HG03571 (cell line): ENCODE results near the gene LRRFIP1.
"Not testable (repeated sequence)": the region's sequence is repeated elsewhere in the genome, so short reads cannot be mapped to it uniquely, and the experiment has no call there.

Source experiments
- ATAC-seq: cut with Tn5 transposase; IDR thresholded peaks from one replicate; pipeline ENCODE4 v1.9.1; 2021; ENCODE audit not compliant: unreplicated experiment

The LRRFIP1 gene

DNA sequence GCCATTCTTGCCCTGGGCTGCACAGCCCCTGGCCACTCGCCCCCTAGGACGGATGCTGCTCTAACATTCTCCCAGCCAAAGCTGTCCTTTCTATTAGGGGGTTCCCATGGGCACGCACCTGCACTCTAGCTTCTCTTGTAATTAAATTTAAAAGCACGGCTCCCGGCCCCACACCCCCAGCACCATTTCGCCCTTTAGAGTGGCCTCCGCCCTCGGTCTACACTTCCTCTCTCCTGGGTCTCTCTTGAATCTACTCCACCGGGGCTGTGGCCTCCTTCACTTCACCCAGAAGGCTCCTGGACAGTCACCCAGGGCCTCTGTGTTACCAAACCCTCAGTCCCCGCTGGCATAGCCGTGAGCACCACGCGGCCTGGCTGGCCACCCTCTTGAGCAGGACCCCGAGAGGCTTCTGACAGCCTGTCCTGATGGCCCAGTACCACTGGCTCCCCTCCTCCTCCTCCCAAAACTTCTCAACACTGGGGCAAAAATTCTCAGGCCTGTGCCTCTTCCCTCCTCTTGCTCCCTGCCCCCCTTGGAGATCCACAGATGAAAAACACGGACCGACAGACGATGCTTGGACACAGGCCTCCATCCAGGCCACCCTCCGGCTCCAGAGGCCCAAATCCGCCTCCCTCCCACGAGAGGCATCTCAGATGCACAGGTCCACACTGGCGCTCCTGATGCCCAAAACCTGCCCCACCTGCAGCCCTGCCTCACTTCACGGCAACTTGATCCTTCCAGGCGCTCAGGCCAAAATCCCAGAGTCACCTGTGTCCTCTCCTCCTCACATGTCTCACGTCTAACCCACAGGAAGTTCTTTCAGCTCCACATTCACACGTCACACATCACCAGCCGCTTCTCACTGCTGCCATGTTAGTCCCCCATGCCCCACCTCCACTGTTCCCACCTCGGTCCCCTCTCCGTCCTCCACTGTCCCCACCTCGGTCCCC is 29.9 kb upstream of the LRRFIP1 start:
- no peak for ATAC-seq

DNA sequence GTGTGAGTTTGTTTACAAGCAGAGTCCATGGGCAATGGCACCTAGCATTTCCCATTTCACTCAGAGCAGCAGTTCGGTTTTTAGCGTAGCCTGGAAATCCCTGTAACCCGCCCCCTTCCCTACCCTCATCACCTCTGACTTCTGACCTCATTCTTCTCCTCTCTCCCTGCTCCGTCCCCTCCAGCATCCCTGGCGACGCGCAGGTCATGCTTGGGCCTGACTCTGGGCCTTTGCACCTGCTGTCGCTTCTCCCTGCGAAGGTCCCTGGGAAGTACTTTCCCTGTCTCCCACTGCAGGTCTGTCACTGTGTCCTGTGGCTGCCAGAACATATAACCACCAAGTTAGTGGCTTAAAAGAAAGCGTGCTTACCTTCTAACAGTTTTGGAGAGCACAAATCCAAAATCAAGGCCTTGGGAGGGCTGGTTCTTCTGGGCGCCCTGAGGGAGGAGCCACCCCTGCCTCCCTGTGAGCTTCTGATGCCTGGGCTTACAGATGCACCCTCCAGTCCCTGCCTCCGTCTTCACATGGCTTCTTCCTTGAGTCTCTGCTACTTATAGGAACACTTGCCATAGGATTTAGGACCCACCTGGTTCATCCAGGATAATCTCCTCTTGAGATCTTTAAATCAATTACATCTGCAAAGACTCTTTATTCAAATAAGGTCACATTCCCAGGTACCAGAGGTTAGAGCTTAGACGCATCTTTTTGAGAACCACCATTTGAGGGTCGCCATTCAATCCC is 28.7 kb upstream of the LRRFIP1 start:
- ATAC-seq, result no peak

DNA sequence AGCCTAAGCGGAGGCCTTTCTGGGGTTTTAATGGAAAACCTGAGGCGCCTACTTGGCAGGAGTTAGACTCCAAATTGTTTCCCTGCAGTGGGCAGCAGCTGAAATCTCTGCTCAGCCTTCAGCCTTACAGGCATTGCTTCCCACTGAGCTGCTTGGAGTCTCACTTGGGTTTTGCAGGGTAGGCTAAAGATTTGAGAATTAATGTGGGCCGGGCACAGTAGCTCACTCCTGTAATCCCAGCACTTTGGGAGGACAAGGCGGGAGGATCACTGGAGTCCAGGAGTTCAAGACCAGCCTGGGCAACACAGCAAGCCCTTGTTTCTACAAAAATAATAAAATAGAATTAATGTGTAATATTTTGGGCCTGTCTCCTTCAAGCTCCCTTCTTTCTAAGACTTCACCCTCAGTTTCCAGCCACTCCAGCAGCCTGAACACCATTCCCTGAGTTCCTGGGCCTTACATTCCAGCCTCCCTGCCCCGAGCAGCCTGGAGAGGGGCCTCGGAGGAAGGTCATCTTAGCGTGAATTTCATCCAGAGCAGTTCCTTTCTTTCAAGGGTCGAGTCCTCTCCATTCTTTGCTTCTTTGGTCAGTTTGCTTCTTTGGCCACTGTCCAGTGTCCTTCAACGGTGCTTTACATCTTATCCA is 27.8 kb upstream of the LRRFIP1 start:
- no peak for ATAC-seq

DNA sequence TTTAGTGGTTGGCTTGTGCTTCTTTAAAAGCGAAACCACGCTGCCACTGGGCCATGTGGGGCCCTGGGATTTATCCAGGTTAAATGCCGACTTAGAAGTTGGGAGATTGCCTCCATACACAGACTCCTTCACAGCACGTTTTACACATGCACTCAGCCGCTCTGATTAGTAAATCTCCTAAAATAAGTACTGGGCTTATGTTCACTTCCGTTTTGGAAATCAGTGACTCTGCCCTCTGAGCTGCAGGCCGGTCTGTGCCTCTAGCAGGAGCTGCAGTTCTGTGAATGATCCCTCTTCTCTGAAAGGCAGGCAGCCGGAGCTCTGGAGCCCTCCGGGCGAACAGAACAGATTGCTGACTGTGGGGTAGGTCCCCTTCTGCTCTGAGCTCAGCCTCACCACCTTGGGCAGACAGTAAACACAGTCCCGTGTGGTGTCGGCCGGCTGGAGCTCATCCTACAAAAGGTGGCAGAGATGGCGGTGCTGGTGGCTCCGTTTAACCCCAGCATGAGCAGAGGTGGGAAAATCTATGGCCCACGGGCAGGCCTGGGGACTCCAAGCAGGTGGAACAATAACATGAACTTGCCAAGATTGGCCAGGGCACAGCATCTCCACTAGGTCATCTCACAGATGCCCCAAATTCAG is 27.1 kb upstream of the LRRFIP1 start:
- no peak for ATAC-seq

DNA sequence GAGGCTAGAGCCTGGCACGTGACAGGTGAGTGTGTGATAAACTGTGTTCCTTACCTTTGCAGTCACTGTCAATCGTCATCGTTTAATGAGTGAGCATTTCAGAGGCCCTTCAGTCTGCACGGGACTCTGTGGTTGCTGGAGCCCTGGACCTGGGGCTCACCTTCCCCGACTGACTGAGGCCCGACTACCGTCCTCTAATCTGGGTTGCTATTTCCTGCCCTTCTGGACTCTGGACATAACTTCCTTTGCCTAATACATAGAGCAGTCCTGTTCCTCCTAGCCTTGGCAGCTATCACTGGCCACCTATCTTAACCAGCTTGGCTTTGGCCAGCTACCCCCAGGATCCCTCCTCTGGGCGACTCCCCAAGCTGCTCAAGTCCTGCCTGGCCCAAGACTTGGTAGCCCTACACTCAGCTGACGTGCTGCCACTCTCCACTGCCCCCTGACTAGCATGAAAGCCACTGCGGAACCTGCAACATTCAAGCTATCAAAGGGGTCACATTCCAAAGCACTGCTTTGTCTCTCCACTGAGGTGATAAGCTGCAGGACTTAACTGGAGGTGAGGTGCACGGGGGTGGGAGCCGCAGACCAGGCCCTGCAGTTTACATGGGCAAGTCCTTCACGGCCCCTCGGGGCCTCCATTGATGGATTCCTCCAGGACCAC is 25.8 kb upstream of the LRRFIP1 start:
- no peak for ATAC-seq

DNA sequence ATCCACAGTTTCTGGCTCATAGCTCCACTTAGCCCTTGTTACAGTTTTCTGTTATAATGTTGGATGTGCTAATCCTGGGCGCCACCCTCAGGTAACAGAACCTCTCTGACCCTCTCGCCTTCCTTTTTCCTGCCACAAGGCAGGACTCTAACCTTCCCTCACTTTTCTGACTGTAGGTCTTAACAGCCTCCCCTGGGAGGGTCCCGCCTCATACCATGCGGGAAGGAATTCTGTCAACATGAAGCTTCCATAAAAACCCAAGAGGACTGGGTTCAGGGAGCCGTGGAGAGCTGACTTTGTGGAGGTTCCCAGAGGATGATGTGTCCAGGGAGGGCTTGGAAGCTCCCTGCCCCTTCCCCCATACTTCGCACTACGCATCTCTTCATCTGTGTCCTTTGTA is 25.0 kb upstream of the LRRFIP1 start:
- ATAC-seq, result no peak

DNA sequence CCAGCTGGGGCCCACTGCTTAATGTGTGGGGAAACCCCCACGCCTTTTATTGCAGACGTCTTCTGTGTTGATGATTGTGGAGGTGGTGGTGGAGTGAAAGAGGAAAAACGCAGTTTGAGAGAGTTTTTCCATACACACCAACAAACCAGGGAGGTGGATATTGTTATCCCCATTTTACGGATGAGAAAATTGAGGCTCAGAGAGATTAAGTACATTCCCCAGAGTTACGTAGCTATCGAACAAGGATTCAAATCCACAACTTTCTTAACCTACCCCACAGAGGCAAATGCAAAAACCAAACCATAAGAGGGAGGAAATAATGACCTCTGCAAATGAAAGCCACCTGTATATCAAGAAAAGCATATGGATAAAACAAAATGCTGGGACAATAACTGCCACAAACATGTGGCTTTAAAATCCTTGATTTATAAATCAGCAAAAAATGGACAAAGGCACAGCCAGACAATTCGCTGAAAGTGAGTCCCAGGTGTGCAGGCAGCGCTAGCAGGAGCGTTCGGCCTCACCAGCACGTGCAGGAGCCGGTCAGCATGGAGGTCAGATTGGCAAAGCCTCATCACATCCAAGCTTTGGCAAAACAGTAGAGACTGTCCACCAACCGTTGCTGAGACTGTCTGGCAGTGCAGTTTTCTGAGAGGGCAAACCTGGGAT is 24.2 kb upstream of the LRRFIP1 start:
- no peak for ATAC-seq

DNA sequence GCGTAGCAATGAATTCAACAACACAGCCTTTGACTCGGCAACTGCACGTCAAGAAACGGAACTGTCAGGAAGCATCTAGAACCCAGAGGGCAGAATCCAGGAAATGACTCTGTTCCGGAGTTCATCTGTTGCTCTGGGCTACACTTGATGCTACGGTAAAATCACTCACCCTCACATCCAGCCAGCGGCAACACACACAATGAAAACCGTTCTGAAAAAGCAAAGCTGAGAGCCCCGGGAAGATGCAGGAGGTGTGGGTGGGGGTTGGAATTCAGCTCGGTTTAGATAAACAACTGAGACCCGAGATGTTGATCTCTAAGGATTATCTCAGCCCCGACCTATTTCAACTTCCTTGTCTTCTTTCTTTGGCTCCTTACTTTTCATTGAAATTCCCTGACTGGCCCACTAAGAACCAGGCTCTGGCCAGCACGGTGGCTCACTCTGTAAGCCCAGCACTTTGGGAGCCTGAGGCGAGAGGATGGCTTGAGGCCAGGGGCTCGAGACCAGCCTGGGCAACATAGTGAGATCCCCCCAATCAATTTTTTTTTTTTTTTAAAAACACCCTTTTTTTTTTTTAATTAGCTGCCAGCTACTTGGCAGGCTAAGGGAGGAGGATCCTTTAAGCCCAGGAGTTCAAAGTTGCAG is 23.5 kb upstream of the LRRFIP1 start:
- no peak for ATAC-seq

DNA sequence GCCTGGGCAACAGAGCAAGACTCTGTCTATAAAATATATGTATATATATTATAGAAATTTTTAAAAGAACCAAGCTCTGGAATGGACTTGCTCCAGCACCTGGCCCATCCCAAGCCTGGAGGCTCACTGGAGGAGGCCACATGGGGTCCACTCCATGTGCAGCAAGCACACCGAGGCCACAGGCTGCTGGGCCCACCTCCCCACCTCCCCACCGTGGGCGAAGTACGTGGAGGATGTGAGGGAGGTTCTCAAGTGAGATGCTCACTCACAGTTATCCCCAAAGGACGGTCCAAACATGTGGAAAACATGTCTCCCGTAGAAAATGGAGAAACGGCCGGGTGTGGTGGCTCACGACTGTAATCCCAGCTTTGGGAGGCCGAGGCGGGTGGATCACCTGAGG is 23.0 kb upstream of the LRRFIP1 start:
- no peak for ATAC-seq

DNA sequence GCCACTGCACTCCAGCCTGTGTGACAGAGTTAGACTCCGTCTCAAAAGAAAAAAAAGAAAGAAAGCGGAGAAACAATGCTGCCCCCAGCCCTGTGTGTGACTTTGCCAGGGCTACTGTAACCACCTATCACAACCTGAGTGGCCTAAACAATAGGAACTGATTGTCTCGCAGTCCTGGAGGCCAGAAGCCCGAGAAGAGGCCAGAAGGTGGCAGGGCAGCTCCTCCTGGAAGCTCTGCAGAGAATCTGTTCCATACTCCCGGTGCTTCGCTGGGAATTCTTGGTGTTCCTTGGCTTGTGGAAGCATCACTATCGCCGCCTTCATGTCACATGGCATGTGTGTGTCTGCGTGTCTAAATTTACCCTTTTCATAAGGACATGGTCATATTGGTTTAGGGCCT is 22.4 kb upstream of the LRRFIP1 start:
- no peak for ATAC-seq

DNA sequence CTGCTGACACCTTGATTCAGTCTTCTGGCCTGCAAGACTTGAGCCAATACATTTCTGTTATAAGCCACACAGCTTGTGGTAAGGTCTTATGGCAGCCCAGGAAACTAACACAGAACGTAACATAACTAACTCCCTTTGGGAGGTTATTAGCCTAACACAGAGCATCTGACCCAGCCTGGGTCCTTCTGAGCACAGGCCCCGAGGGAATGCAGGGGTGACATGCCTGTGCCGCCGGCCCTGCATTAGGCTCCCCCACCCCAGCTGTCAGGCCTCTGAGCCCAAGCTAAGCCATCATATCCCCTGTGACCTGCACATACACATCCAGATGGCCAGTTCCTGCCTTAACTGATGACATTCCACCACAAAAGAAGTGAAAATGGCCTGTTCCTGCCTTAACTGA is 20.9 kb upstream of the LRRFIP1 start:
- not testable (repeated sequence) for ATAC-seq

DNA sequence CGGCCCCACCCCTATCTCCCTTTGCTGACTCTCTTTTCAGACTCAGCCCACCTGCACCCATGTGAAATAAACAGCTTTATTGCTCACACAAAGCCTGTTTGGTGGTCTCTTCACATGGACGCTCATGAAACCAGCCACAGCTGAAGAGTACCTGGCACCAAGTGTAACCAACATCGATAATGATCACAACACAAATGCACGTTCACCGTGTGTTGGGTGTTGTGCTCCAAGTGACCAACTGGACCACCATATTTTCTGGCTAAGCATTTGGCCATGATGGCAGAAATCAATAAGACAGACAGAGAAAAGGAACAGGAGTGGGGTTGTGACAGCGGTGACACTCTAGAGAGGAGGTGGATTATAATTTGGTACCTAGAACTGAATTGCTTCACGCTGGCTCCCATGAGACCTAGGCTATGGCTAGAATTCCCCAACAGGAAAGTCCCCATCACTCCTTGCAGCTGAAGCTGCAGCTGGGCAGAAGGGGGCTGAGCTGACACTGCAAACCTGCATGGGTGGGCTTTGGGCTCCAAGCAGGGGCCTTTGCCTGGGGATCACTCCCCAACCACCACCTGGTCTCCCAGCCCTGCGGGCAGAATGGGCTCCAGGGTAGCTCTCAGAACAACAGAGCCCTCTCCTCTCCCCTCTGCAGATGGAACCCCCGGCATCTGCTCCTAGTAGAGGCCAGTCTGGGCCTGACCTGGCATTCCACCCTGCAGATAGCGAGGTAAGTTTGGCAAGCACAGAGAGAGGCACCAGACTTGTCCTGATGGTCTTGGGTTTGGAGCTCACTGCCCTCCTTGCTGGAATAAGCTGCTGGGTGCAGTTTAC is 14.6 kb upstream of the LRRFIP1 start:
- no peak for ATAC-seq

DNA sequence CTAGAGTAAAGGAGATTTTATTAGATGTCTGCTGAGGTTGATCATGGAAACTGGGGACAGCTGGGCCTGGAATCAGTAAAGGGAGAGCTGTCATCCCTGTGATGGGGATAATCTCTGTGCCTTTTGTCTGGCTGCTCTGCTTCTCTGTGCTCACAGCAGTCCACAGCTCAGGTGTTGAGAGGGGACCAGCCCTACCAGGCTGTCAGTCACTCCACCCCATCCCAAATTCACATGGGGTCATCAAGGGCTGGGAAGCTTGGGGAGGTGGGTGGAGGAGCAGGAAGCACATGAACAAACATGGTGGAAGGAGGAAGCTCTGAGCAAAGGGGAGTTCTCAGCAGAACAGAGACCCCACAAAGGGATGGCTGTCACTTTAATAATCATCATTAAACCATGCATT is 13.7 kb upstream of the LRRFIP1 start:
- ATAC-seq, result no peak

DNA sequence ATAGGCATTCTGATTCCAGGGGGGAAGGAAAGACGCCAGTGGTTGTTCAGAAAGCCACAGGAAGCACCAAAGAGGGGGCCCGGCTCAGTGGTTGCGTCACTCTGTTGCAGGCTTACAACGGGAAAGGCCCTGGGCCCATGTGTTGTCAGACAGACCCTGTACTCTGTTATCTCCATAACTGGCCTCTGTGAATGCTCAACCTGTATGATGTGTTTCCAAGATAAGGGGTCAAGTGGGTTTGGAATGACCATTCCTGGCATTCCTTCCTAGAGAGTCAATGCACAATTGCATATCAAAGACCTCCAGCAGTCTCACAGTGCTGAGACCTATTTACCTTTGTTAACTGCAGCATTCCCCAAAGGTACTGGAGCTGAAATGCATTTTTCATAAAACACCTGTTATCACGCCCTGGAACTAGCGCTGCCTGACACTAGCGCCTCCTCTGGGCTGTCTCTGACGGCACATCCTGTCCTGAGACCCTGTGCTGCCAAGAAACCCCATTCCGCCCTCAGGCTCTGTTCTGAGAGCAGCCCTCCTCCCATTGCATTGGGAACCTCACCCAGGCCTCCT is 13.2 kb upstream of the LRRFIP1 start:
- ATAC-seq, result no peak

DNA sequence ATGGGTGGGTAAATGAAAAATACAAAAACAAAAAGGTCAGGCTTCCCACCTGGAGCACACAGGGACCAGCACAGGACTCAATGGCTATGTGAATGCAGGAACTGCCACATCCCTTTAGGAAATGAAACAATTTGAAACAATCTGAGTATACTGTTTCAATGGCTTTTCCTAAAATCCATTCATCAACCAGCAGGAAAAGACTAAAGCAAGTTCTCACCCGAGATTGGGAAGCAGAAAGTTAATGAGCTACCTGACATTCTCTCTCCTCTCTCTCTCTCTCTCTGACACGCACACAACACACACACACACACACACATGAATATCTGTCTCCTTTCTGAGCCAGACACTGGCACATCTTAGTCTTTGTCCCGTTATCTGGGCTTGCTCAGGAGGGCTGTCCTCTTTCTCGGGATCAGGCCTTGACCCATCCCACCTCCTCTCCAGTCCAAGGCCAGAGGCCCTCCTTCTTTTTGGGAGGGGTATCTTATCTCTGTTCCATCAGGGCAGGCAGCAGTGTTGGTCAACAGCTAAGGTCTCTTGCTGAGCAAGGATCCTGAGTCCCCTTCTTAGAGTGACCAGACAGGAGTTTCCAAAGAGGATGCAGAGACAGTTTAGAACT is 11.6 kb upstream of the LRRFIP1 start:
- ATAC-seq, result no peak

DNA sequence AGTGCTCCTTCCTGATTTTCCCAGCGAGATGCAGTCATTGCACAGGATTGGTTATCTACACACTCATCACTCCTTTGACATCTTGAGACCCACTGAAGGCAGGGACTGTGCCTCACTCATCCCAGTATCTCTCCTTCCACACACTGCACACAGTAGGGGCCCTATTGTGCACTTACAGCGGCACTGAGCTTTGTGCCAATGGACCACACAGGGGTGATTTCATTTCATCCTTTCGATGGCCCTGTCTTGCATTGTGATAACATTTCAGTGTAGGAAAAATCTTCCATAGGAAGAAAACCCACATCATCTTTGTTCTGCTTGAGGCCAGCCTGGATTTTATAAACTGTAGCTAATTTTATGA is 11.0 kb upstream of the LRRFIP1 start:
- ATAC-seq, result no peak

DNA sequence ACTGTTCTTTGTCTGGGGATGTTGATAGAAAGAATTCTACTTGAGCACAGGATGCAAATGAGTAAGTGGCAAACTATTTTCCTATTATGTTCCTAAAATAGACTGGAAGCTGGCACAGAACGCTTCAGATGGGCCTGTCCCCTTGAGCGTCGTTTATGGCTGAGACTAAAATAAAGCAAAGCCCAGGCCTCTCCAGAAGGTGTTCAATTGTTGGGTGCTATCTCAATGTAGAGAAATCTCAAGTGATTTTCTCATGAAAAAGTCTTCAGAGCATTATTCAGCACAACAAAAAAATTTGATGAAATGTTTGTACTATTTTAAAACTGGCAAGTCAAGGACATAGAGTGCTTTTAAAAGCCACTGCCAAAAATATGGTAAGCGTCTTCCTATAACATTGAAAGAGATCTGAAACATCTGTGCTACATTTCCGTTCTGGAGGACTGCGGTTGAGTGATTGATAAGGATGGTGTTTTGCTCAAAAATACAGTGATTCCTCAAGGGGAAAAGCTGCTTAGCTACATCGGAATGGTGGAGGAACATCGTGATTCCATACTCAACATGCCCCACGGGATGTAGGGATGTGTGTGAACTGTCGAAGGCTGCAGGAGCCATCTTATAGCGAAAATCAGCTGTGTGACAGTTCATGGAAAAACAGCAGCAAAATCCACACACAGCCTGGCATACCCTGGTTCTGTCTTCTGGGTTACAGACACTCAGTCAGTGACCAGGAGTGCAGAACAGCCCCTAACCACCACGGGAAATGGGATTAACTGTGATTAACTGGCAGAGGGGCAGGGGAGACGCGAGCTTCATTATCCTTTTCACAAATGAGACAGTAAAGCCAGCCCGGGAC is 10.4 kb upstream of the LRRFIP1 start:
- no peak for ATAC-seq
